HEK293 (cell line): ENCODE measurements around the gene ERBB4.

ENCODE experiments used
- CTCF ChIP-seq: fragments of 450-650 bp; formaldehyde crosslinking; IDR thresholded peaks from 2 replicates; pipeline ENCODE4 v1.5.1; 2016; ENCODE audit warnings: missing biosample characterization, missing genetic modification characterization
- REPIN1 ChIP-seq: fragments of 450-650 bp; formaldehyde crosslinking; IDR thresholded peaks from 2 replicates; pipeline ENCODE4 v1.5.1; 2017; ENCODE audit warnings: missing biosample characterization, missing genetic modification characterization, low read depth
- ZNF121 ChIP-seq: fragments of 450-650 bp; formaldehyde crosslinking; IDR thresholded peaks from 2 replicates; pipeline ENCODE4 v1.5.1; 2016; ENCODE audit warnings: missing biosample characterization, missing genetic modification characterization
- ZNF24 ChIP-seq: fragments of 450-650 bp; formaldehyde crosslinking; IDR thresholded peaks from 2 replicates; pipeline ENCODE4 v1.5.1; 2016; ENCODE audit warnings: missing biosample characterization, missing genetic modification characterization
- ZNF274 ChIP-seq, 2 experiments: fragments of 200-500 bp in 1 of 2; fragments of 450-650 bp in 1 of 2; sonication (Bioruptor generic) in 1 of 2; formaldehyde crosslinking in 1 of 2; IDR thresholded peaks; 2 replicates each; pipeline versions ENCODE4 v1.5.1 to v1.6.1; 2014 to 2016; ENCODE audit warnings: borderline replicate concordance in 1 of 2, inconsistent platforms in 1 of 2, low read length in 1 of 2, missing biosample characterization in 1 of 2, missing genetic modification characterization in 1 of 2
- ZNF302 ChIP-seq: fragments of 450-650 bp; formaldehyde crosslinking; IDR thresholded peaks from 2 replicates; pipeline ENCODE4 v1.5.1; 2016; ENCODE audit warnings: missing biosample characterization, missing genetic modification characterization, low read depth
- ZNF501 ChIP-seq: fragments of 450-650 bp; formaldehyde crosslinking; IDR thresholded peaks from 2 replicates; pipeline ENCODE4 v1.5.1; 2016; ENCODE audit warnings: missing biosample characterization, missing genetic modification characterization
- ZNF544 ChIP-seq: fragments of 450-650 bp; formaldehyde crosslinking; IDR thresholded peaks from 2 replicates; pipeline ENCODE4 v1.5.0; 2017; ENCODE audit warnings: missing biosample characterization, missing genetic modification characterization
- ZNF639 ChIP-seq: fragments of 450-650 bp; formaldehyde crosslinking; IDR thresholded peaks from 2 replicates; pipeline ENCODE4 v1.5.1; 2016; ENCODE audit warnings: missing biosample characterization, missing genetic modification characterization
- ZNF677 ChIP-seq: fragments of 450-650 bp; IDR thresholded peaks from 2 replicates; pipeline ENCODE4 v1.5.0; 2018; ENCODE audit warnings: missing biosample characterization, mild to moderate bottlenecking, missing genetic modification characterization, moderate library complexity
- ZXDB ChIP-seq: fragments of 450-650 bp; formaldehyde crosslinking; IDR thresholded peaks from 2 replicates; pipeline ENCODE4 v1.5.1; 2016; ENCODE audit warnings: missing biosample characterization, missing genetic modification characterization

GRCh38 chr2:212042562-212042961 is 496.0 kb downstream of the ERBB4 start:
- TF ChIP-seq ZNF121: no peak
- no peak for TF ChIP-seq ZNF501 (tag by site-specific recombination)
- TF ChIP-seq CTCF: no peak
- no peak for TF ChIP-seq REPIN1 (tag by site-specific recombination)
- no peak for TF ChIP-seq ZNF24 (tag by site-specific recombination)
- TF ChIP-seq ZNF302 (tag by site-specific recombination): no peak
- TF ChIP-seq ZNF274 (IDR thresholded peaks at IDR 0.05; ENCODE audit: low read length): no peak
- TF ChIP-seq ZNF274 (tag by site-specific recombination; IDR thresholded peaks at IDR 0.05; ENCODE audit: borderline replicate concordance): no peak
- TF ChIP-seq ZXDB (tag by site-specific recombination): peak; percentile 55
- no peak for TF ChIP-seq ZNF639 (tag by site-specific recombination)
- no peak for TF ChIP-seq ZNF677 (tag by site-specific recombination)
- no peak for TF ChIP-seq ZNF544 (tag by site-specific recombination)
